ENCODE data around the gene SAA1. TPM values are rescaled to one million over a fixed set of nuclear protein-coding genes. Genes with fewer than 3 reads are reported as not detected.

SAA1 gene
- total RNA-seq = not detected
- polyA plus RNA-seq = not detected

DNA sequence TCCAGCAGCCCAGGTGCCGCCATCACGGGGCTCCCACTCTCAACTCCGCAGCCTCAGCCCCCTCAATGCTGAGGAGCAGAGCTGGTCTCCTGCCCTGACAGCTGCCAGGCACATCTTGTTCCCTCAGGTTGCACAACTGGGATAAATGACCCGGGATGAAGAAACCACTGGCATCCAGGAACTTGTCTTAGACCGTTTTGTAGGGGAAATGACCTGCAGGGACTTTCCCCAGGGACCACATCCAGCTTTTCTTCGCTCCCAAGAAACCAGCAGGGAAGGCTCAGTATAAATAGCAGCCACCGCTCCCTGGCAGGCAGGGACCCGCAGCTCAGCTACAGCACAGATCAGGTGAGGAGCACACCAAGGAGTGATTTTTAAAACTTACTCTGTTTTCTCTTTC, at the start of gene SAA1:
Gene SAA1 (plus strand): TSS at position 316 of the 400 bp plus-strand sequence. CDS start 624 bp downstream, outside the sequence.
- CTCF ChIA-PET (ENCODE audit: partially characterized antibody) = no interaction called here

DNA sequence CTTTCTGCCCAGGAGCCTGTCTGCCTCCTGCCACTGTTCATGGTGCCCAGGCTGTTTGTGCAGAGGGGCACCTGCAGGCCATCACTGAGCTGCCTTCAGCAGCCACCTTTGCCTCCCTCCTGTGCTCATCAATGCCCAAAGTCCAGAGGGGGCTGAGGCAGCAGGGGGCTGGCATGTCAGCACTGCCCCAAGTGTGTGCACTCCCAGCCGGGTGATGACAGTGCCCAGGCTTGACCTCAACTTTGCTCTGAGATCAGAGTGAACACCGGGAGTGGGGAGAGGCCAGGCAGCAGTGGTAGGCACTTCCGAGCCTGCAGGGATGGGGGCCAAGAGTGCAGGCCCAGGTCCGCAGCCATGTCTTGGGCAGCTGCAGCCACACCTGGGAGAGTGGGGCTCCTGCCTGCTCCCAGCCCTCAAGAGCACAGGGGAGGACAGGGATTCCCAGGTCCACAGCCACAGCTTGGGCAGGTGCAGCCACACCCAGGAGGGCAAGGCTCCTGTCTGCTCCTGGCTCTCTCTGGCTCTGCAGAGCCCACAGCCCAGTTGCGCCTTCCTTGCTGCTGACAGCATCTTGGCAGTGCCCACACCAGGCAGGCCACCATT, 44.7 kb upstream of the SAA1 start:
- POLR2A ChIA-PET (ENCODE audit: partially characterized antibody) = no interaction called here

More for the DNA sequence above, at the start of gene SAA1:
- Histone ChIP-seq H3K4me1 (ENCODE audit: insufficient read depth, low read length) (no peaks in the 10 kb centered on the region), H3K27me3 (ENCODE audit: insufficient read depth, low read length) (no peaks in the 10 kb centered on the region), H3K4me3 (ENCODE audit: low read length in 2 of 2) (no peak within 1 kb of the TSS), H3K9me3 (ENCODE audit: control insufficient read depth in 1 of 2, low read length in 2 of 2) (no peaks in the 10 kb centered on the region), H3K36me3 (ENCODE audit: insufficient read depth, low read length) (no peaks in the 10 kb centered on the region), H3K27ac (ENCODE audit: low read depth, low read length) (no peak within 1 kb of the TSS)
- intact Hi-C loops (cut with micrococcal nuclease) = no loop called here
- H3K4me1 Mint-ChIP-seq = peaks cover 0 to 3% (median 0%) of the 10 kb centered on the region in 4 donors
- H3K27ac Mint-ChIP-seq = peak within 1 kb of the TSS in 1 of 7 donors; percentile 44
- H3K27me3 Mint-ChIP-seq = no peaks in the 10 kb centered on the region
- H3K36me3 Mint-ChIP-seq = no peaks in the 10 kb centered on the region
- DNase-seq = no peak
- peaks cover 0 to 3% (median 0%) of the 10 kb centered on the region in 8 donors for H3K9me3 Mint-ChIP-seq
- no peak within 1 kb of the TSS for H3K4me3 Mint-ChIP-seq
- POLR2A ChIA-PET (ENCODE audit: partially characterized antibody) = no interaction called here

GRCh38 chr11:18222814-18223421, 43.1 kb upstream of the SAA1 start:
- H3K9me3 Mint-ChIP-seq = peaks cover 0 to 4% (median 0%) of the 10 kb centered on the region in 8 donors
- intact Hi-C loops (cut with micrococcal nuclease) = no loop called here
- Histone ChIP-seq H3K27ac (ENCODE audit: low read depth, low read length) (no peak overlapping the region), H3K9me3 (ENCODE audit: control insufficient read depth in 1 of 2, low read length in 2 of 2) (no peaks in the 10 kb centered on the region), H3K4me3 (ENCODE audit: low read length in 2 of 2) (no peak overlapping the region), H3K27me3 (ENCODE audit: insufficient read depth, low read length) (no peaks in the 10 kb centered on the region), H3K36me3 (ENCODE audit: insufficient read depth, low read length) (no peaks in the 10 kb centered on the region), H3K4me1 (ENCODE audit: insufficient read depth, low read length) (no peaks in the 10 kb centered on the region)
- H3K36me3 Mint-ChIP-seq = no peaks in the 10 kb centered on the region
- DNase-seq = no peak
- CTCF ChIA-PET (ENCODE audit: partially characterized antibody) = no interaction called here
- no peak overlapping the region for H3K4me3 Mint-ChIP-seq
- H3K27me3 Mint-ChIP-seq = peaks cover 7 to 9% of the 10 kb centered on the region in 2 donors
- H3K27ac Mint-ChIP-seq = no peak overlapping the region
- H3K4me1 Mint-ChIP-seq = no peaks in the 10 kb centered on the region
- POLR2A ChIA-PET (ENCODE audit: partially characterized antibody) = no interaction called here

More for the DNA sequence above, 44.7 kb upstream of the SAA1 start:
- Histone ChIP-seq H3K9me3 (ENCODE audit: control insufficient read depth in 1 of 2, low read length in 2 of 2) (no peaks in the 10 kb centered on the region), H3K27ac (ENCODE audit: low read depth, low read length) (no peak overlapping the region), H3K27me3 (ENCODE audit: insufficient read depth, low read length) (no peaks in the 10 kb centered on the region), H3K36me3 (ENCODE audit: insufficient read depth, low read length) (no peaks in the 10 kb centered on the region), H3K4me3 (ENCODE audit: low read length in 2 of 2) (no peak overlapping the region), H3K4me1 (ENCODE audit: insufficient read depth, low read length) (no peaks in the 10 kb centered on the region)
- no peaks in the 10 kb centered on the region for H3K4me1 Mint-ChIP-seq
- no peak for DNase-seq
- intact Hi-C loops (cut with micrococcal nuclease) = no loop called here
- H3K36me3 Mint-ChIP-seq = no peaks in the 10 kb centered on the region
- CTCF ChIA-PET (ENCODE audit: partially characterized antibody) = no interaction called here
- peaks cover 0 to 4% (median 0%) of the 10 kb centered on the region in 8 donors for H3K9me3 Mint-ChIP-seq
- H3K27ac Mint-ChIP-seq = no peak overlapping the region
- no peak overlapping the region for H3K4me3 Mint-ChIP-seq
- peaks cover 6 to 9% of the 10 kb centered on the region in 2 donors for H3K27me3 Mint-ChIP-seq

- ChIA-PET CTCF (ENCODE audit: partially characterized antibody) (no interaction called here), POLR2A (ENCODE audit: partially characterized antibody) (no interaction called here)
- Mint-ChIP-seq H3K36me3 (no peaks in the 10 kb centered on the region), H3K4me1 (no peaks in the 10 kb centered on the region), H3K27ac (no peak overlapping the region), H3K27me3 (peaks cover 7 to 8% of the 10 kb centered on the region in 2 donors), H3K9me3 (peaks cover 0 to 2% (median 0%) of the 10 kb centered on the region in 8 donors), H3K4me3 (no peak overlapping the region)
- no peaks in the 10 kb centered on the region for H3K9me3 ChIP-seq (ENCODE audit: control insufficient read depth in 1 of 2, low read length in 2 of 2)
- H3K27me3 ChIP-seq (ENCODE audit: insufficient read depth, low read length) = no peaks in the 10 kb centered on the region
- no peaks in the 10 kb centered on the region for H3K4me1 ChIP-seq (ENCODE audit: insufficient read depth, low read length)
- intact Hi-C loops (cut with micrococcal nuclease) = no loop called here
- no peak overlapping the region for H3K4me3 ChIP-seq (ENCODE audit: low read length in 2 of 2)
- H3K27ac ChIP-seq (ENCODE audit: low read depth, low read length) = no peak overlapping the region
- no peaks in the 10 kb centered on the region for H3K36me3 ChIP-seq (ENCODE audit: insufficient read depth, low read length)
- DNase-seq = no peak
Measured at GRCh38 chr11:18223591-18224387, 42.3 kb upstream of the SAA1 start.

- CTCF ChIA-PET (ENCODE audit: partially characterized antibody) = interaction anchor here (1.6 kb wide), 1 partner anchor 18 kb away, joined by 3 read pairs; no protein-coding TSS in a partner anchor
- no peaks in the 10 kb centered on the region for H3K4me1 ChIP-seq (ENCODE audit: insufficient read depth, low read length)
- no peaks in the 10 kb centered on the region for H3K27me3 ChIP-seq (ENCODE audit: insufficient read depth, low read length)
- DNase-seq = no peak
- POLR2A ChIA-PET (ENCODE audit: partially characterized antibody) = no interaction called here
- Mint-ChIP-seq H3K4me1 (no peaks in the 10 kb centered on the region), H3K36me3 (no peaks in the 10 kb centered on the region), H3K9me3 (peaks cover 0 to 2% (median 0%) of the 10 kb centered on the region in 8 donors), H3K27me3 (peaks cover 6 to 7% of the 10 kb centered on the region in 2 donors), H3K27ac (no peak overlapping the region), H3K4me3 (no peak overlapping the region)
- H3K36me3 ChIP-seq (ENCODE audit: insufficient read depth, low read length) = no peaks in the 10 kb centered on the region
- H3K27ac ChIP-seq (ENCODE audit: low read depth, low read length) = no peak overlapping the region
- intact Hi-C loops (cut with micrococcal nuclease) = no loop called here
- H3K9me3 ChIP-seq (ENCODE audit: control insufficient read depth in 1 of 2, low read length in 2 of 2) = no peaks in the 10 kb centered on the region
- H3K4me3 ChIP-seq (ENCODE audit: low read length in 2 of 2) = no peak overlapping the region
Measured at GRCh38 chr11:18225913-18226312, 40.2 kb upstream of the SAA1 start.

- no peak overlapping the region for H3K27ac Mint-ChIP-seq
- Histone ChIP-seq H3K27me3 (ENCODE audit: insufficient read depth, low read length) (no peaks in the 10 kb centered on the region), H3K27ac (ENCODE audit: low read depth, low read length) (no peak overlapping the region), H3K9me3 (ENCODE audit: control insufficient read depth in 1 of 2, low read length in 2 of 2) (no peaks in the 10 kb centered on the region), H3K4me3 (ENCODE audit: low read length in 2 of 2) (no peak overlapping the region), H3K36me3 (ENCODE audit: insufficient read depth, low read length) (no peaks in the 10 kb centered on the region), H3K4me1 (ENCODE audit: insufficient read depth, low read length) (no peaks in the 10 kb centered on the region)
- CTCF ChIA-PET (ENCODE audit: partially characterized antibody) = interaction anchor here (1.5 to 2.1 kb wide), 2 partner anchors 8 to 535 kb away, joined by 4 read pairs; no protein-coding TSS in a partner anchor
- H3K9me3 Mint-ChIP-seq = peaks cover 0 to 2% (median 0%) of the 10 kb centered on the region in 8 donors
- H3K27me3 Mint-ChIP-seq = peaks cover 6 to 12% of the 10 kb centered on the region in 2 donors
- DNase-seq = no peak
- H3K36me3 Mint-ChIP-seq = no peaks in the 10 kb centered on the region
- POLR2A ChIA-PET (ENCODE audit: partially characterized antibody) = no interaction called here
- H3K4me3 Mint-ChIP-seq = no peak overlapping the region
- intact Hi-C loops (cut with micrococcal nuclease) = no loop called here
- H3K4me1 Mint-ChIP-seq = no peaks in the 10 kb centered on the region
Measured at GRCh38 chr11:18229501-18229900, 36.6 kb upstream of the SAA1 start.

DNA sequence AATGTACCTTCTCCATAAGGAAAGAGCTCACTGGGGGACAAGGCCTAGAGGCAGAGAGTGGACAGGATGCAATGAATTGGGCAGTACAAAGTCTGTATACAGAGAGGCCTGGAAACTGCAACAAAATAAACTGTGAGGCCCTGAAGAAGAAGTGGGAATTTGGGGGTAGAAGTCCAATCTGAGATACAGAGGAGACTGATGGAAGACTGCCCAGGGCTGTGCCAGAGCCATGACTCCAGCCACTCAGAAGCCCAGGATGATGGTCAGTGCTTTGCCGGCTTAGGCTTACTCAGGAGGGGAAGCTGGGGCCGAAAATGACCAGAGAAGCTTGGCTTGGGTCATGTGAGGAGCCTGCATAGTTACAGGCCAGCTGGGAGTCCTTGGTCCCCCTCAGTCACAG, 35.2 kb upstream of the SAA1 start:
- H3K4me3 Mint-ChIP-seq = no peak overlapping the region

More for the DNA sequence above, 35.2 kb upstream of the SAA1 start:
- POLR2A ChIA-PET (ENCODE audit: partially characterized antibody) = no interaction called here
- no peaks in the 10 kb centered on the region for H3K36me3 Mint-ChIP-seq
- no peaks in the 10 kb centered on the region for H3K36me3 ChIP-seq (ENCODE audit: insufficient read depth, low read length)
- H3K27ac ChIP-seq (ENCODE audit: low read depth, low read length) = no peak overlapping the region
- H3K4me1 ChIP-seq (ENCODE audit: insufficient read depth, low read length) = no peaks in the 10 kb centered on the region
- H3K27ac Mint-ChIP-seq = no peak overlapping the region
- H3K4me3 ChIP-seq (ENCODE audit: low read length in 2 of 2) = no peak overlapping the region
- no peaks in the 10 kb centered on the region for H3K9me3 ChIP-seq (ENCODE audit: control insufficient read depth in 1 of 2, low read length in 2 of 2)
- peaks cover 0 to under 1% (median 0%) of the 10 kb centered on the region in 8 donors for H3K9me3 Mint-ChIP-seq
- H3K4me1 Mint-ChIP-seq = no peaks in the 10 kb centered on the region
- intact Hi-C loops (cut with micrococcal nuclease) = no loop called here
- no peak for DNase-seq
- peaks cover 3 to 14% of the 10 kb centered on the region in 2 donors for H3K27me3 Mint-ChIP-seq
- CTCF ChIA-PET (ENCODE audit: partially characterized antibody) = interaction anchor here (1.4 kb wide), 1 partner anchor 500 kb away, joined by 4 read pairs; no protein-coding TSS in a partner anchor
- no peaks in the 10 kb centered on the region for H3K27me3 ChIP-seq (ENCODE audit: insufficient read depth, low read length)

Data from CD4-positive, alpha-beta memory T cell (primary cell).